Ovary (tissue), 3 donors: ENCODE data around the gene SUMF1.

Experiments
- CTCF ChIP-seq, 3 donors: fragments of 450-650 bp in 2 of 3; fragments of 200-600 bp in 1 of 3; IDR thresholded peaks; one replicate each; pipeline versions ENCODE4 v1.5.1 to v1.8.0; 2016 to 2022; ENCODE audit warnings: antibody characterized with exemption in 3 of 3, mild to moderate bottlenecking in 1 of 3
- EP300 ChIP-seq: sonication (generic); formaldehyde crosslinking; IDR thresholded peaks from one replicate; pipeline ENCODE4 v1.6.1; 2017; ENCODE audit warnings: antibody characterized with exemption
- POLR2A ChIP-seq: fragments of 450-650 bp; IDR thresholded peaks from one replicate; pipeline ENCODE4 v1.6.1; 2017; ENCODE audit warnings: antibody characterized with exemption, mild to moderate bottlenecking, moderate library complexity
- donor health status: DM: no; HTN: no; CAD: no.

DNA sequence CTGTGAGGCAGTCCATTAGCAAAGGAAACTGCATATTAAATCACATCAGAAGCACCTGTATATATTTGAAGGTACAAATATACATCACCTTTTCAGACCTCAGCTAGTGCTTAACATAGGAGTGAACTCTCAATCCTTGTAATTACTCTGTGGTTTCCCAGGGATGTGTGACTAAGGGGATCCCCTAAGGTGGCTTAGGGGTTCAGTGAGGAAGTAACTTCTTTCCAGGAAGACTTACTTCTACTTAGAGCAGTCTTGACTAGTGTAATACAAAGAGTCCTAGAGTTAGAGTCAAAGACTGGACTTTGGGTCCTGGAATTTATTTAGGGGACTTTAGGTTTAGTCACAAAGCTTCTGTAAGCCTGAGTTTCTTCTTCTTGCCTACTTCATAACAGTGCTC is 8.7 kb upstream of the SUMF1 start:
- TF ChIP-seq POLR2A (no peak), CTCF (IDR thresholded peaks at IDR 0.05) (no peak), EP300 (no peak)
